ENCODE measurements around the gene CLIC1. TPM values are rescaled to one million over a fixed set of nuclear protein-coding genes. Genes with fewer than 3 reads are reported as not detected.

CLIC1 gene
- total RNA-seq, 1 donor from 2014 or later, result 374 TPM

DNA sequence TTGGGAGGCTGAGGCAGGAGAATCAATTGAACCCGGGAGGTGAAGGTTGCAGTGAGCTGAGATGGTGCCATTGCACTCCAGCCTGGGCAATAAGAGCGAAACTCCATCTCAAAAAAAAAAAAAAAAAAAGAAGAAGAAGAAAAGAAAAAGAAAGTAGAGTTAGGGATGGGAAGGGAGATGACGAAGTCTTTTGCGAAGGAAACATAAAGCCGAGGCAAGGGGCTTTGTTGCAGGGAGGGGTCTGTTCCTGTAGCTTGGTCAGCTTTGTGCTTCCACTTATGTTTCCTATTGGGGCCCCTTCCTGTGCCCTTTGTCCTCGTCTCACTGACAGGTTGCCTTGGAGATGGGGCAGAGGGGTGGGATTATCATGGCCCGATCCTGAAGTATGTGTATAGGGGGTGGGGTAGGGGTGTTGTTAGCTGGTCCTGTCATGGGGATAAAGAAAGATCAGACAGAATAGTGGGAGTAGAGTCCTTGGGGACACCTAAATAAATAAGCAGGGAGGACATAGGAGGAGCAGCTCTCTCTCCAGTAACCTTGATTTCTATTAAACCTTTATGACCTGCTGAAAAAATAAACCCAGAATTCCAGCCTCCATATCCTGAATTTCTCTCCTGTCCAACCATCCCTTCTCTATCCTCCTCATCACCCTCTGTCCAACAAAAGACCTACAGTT is 1.1 kb upstream of the CLIC1 start:
- no peak for TF ChIP-seq CTCF (IDR thresholded peaks at IDR 0.05)
- DNase-seq (no peak), ATAC-seq (ENCODE audit: low read depth) (no peak)
- intact Hi-C loops (cut with micrococcal nuclease), result loop anchor here (5.0 to 10.0 kb wide), 2 partner anchors 115 to 243 kb away; partner anchors contain the start of genes MICB and PRRC2A
- H3K27ac Mint-ChIP-seq, result peak overlapping the region; percentile 94
- POLR2A ChIA-PET, result interaction anchor here (0.5 to 7.5 kb wide), 26 partner anchors 10 to 1580 kb away, joined by 3 to 131 read pairs (median 4); partner anchors contain the start of genes ABHD16A, BAG6, DDAH2 and DXO
- H3K4me1 Mint-ChIP-seq, result peaks cover 70% of the 10 kb centered on the region
- no peaks in the 10 kb centered on the region for H3K27me3 Mint-ChIP-seq
- CTCF ChIA-PET, result interaction anchor here (1.2 to 1.8 kb wide), 7 partner anchors 8 to 125 kb away, joined by 3 to 7 read pairs (median 4); partner anchors contain the start of genes DDAH2, HSPA1A, HSPA1L and NEU1
- H3K4me3 Mint-ChIP-seq, result peak overlapping the region; percentile 92
- peaks cover 45% of the 10 kb centered on the region for H3K36me3 Mint-ChIP-seq (ENCODE audit: low read depth)
- H3K9me3 Mint-ChIP-seq, result no peaks in the 10 kb centered on the region

- intact Hi-C loops (cut with micrococcal nuclease), result loop anchor here (5.0 to 10.0 kb wide), 2 partner anchors 115 to 242 kb away; partner anchors contain the start of genes MICB and PRRC2A
- ChIA-PET POLR2A (interaction anchor here (0.5 to 7.5 kb wide), 22 partner anchors 9 to 235 kb away, joined by 3 to 131 read pairs (median 6); partner anchors contain the start of genes ABHD16A, BAG6, DDAH2 and DXO), CTCF (interaction anchor here (1.0 to 1.8 kb wide), 5 partner anchors 9 to 96 kb away, joined by 3 to 7 read pairs (median 3); no protein-coding TSS in a partner anchor)
- ATAC-seq (ENCODE audit: low read depth), result no peak
- Mint-ChIP-seq H3K4me1 (peaks cover 74% of the 10 kb centered on the region), H3K4me3 (peak overlapping the region; percentile 92), H3K9me3 (no peaks in the 10 kb centered on the region), H3K27ac (peak overlapping the region; percentile 94), H3K36me3 (ENCODE audit: low read depth) (peaks cover 48% of the 10 kb centered on the region), H3K27me3 (no peaks in the 10 kb centered on the region)
- no peak for DNase-seq
- TF ChIP-seq CTCF (IDR thresholded peaks at IDR 0.05), result no peak
Observed at GRCh38 chr6:31736768-31737314, 511 bp upstream of the CLIC1 start.

- peaks cover 58% of the 10 kb centered on the region for H3K36me3 Mint-ChIP-seq (ENCODE audit: low read depth)
- H3K4me1 Mint-ChIP-seq, result peaks cover 72% of the 10 kb centered on the region
- POLR2A ChIA-PET, result interaction anchor here (0.5 to 7.5 kb wide), 22 partner anchors 7 to 1566 kb away, joined by 3 to 131 read pairs (median 4); partner anchors contain the start of genes ABCF1, ABHD16A, BAG6 and DDAH2
- peak overlapping the region; percentile 94 for H3K27ac Mint-ChIP-seq
- H3K9me3 Mint-ChIP-seq, result no peaks in the 10 kb centered on the region
- no peaks in the 10 kb centered on the region for H3K27me3 Mint-ChIP-seq
- peak overlapping the region; percentile 92 for H3K4me3 Mint-ChIP-seq
- TF ChIP-seq CTCF (IDR thresholded peaks at IDR 0.05), result no peak
- CTCF ChIA-PET, result interaction anchor here (0.7 to 2.8 kb wide), 3 partner anchors 85 to 96 kb away, joined by 3 to 9 read pairs (median 3); no protein-coding TSS in a partner anchor
- intact Hi-C loops (cut with micrococcal nuclease), result loop anchor here (5.0 to 10.0 kb wide), 2 partner anchors 113 to 240 kb away; partner anchors contain the start of genes MICB and PRRC2A
- ATAC-seq (ENCODE audit: low read depth) (peak; percentile 36), DNase-seq (peak; percentile 49)
Observed at GRCh38 chr6:31734821-31735406, 1.4 kb downstream of the CLIC1 start.

GRCh38 chr6:31734247-31734820 is 2.0 kb downstream of the CLIC1 start:
- DNase-seq (no peak), ATAC-seq (ENCODE audit: low read depth) (no peak)
- ChIA-PET POLR2A (interaction anchor here (0.5 to 7.5 kb wide), 14 partner anchors 26 to 1567 kb away, joined by 3 to 103 read pairs (median 5); partner anchors contain the start of genes ABCF1, ABHD16A, BAG6 and LSM2), CTCF (interaction anchor here (2.8 kb wide), 1 partner anchor 96 kb away, joined by 9 read pairs; no protein-coding TSS in a partner anchor)
- Mint-ChIP-seq H3K9me3 (no peaks in the 10 kb centered on the region), H3K36me3 (ENCODE audit: low read depth) (peaks cover 58% of the 10 kb centered on the region), H3K4me3 (peak overlapping the region; percentile 92), H3K4me1 (peaks cover 69% of the 10 kb centered on the region), H3K27ac (peak overlapping the region; percentile 94), H3K27me3 (no peaks in the 10 kb centered on the region)
- intact Hi-C loops (cut with micrococcal nuclease), result loop anchor here (10.0 kb wide), 1 partner anchor 240 kb away; the partner anchor contains the start of gene MICB
- no peak for TF ChIP-seq CTCF (IDR thresholded peaks at IDR 0.05)

All from activated B cell treated with CpG ODN at 0.5 μM for 24 hours (primary cell).